GM18505 (cell line): ENCODE results near the gene UBAC2.
A peak's percentile ranks its signal among the peaks of the same experiment; 100 is the strongest.

ENCODE experiments used
- ATAC-seq: cut with Tn5 transposase; IDR thresholded peaks from one replicate; pipeline ENCODE4 v1.9.1; 2021; ENCODE audit not compliant: unreplicated experiment
- POLR2A ChIP-seq: IDR thresholded peaks from 4 replicates; pipeline ENCODE4 v1.6.1; 2011; ENCODE audit warnings: borderline replicate concordance; ENCODE audit not compliant: insufficient read depth, insufficient read length; ENCODE audit errors: extremely low read depth

UBAC2 gene

DNA sequence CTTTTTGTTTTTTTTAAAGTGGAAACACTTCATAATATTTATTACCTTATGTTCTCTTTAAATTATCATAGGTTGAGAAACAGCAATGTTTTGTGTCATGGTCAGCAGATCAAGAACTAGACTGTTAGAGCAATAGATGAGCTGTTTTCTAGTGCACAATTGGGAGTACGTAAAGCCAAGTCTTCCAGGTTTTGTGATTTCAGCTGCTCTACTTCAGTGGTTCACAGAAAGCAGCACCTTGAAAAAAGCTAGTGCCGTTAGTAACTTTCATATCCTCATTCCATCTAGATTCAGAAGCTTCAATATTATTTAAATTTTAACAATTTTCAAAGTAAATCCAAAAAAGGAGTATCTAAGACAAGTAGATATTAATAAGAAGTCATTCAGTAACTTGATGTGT, 55.6 kb downstream of the UBAC2 start:
- TF ChIP-seq POLR2A: no peak

GRCh38 chr13:99256709-99257108, 56.1 kb downstream of the UBAC2 start:
- ATAC-seq: no peak

More for the DNA sequence above, 55.6 kb downstream of the UBAC2 start:
- no peak for ATAC-seq

DNA sequence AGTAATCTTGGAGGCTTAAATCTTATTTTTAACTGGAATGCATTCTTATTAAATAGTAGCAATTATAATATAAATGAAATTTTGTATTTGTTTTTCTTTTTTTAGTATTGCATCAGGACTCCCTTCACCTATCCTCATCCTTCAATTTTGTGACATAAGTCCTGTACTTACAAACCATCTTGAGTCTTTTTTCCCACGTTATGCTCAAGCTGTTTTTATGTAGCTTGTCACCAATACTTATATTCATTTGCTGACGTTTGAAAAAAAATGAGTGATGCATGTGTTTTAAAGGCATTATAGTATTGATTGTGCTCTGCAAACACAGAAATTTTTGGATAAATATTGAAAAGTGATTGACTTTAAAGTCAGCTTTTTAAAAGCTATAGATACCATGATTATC, 56.6 kb downstream of the UBAC2 start:
- no peak for ATAC-seq
- no peak for TF ChIP-seq POLR2A

More at GRCh38 chr13:99256709-99257108, 56.1 kb downstream of the UBAC2 start:
- no peak for TF ChIP-seq POLR2A

- TF ChIP-seq POLR2A: no peak
- ATAC-seq: peak; percentile 84
Observed at GRCh38 chr13:99258210-99258860, 57.7 kb downstream of the UBAC2 start, which contains the start of gene GPR18. Gene GPR18, minus strand, starts transcription at chr13:99258379. Its CDS starts 2,507 bp downstream, at chr13:99255872.

- ATAC-seq: peak; percentile 53
- TF ChIP-seq POLR2A: no peak
Observed at GRCh38 chr13:99258946-99259345, 58.3 kb downstream of the UBAC2 start.

- ATAC-seq: no peak
- no peak for TF ChIP-seq POLR2A
Observed at GRCh38 chr13:99260216-99260615, 59.6 kb downstream of the UBAC2 start.

- no peak for ATAC-seq
- no peak for TF ChIP-seq POLR2A
Observed at GRCh38 chr13:99261059-99261458, 60.4 kb downstream of the UBAC2 start.

GRCh38 chr13:99263126-99263785, 62.6 kb downstream of the UBAC2 start:
- no peak for ATAC-seq
- TF ChIP-seq POLR2A: no peak

- TF ChIP-seq POLR2A: no peak
- no peak for ATAC-seq
Observed at GRCh38 chr13:99264051-99264450, 63.4 kb downstream of the UBAC2 start.

DNA sequence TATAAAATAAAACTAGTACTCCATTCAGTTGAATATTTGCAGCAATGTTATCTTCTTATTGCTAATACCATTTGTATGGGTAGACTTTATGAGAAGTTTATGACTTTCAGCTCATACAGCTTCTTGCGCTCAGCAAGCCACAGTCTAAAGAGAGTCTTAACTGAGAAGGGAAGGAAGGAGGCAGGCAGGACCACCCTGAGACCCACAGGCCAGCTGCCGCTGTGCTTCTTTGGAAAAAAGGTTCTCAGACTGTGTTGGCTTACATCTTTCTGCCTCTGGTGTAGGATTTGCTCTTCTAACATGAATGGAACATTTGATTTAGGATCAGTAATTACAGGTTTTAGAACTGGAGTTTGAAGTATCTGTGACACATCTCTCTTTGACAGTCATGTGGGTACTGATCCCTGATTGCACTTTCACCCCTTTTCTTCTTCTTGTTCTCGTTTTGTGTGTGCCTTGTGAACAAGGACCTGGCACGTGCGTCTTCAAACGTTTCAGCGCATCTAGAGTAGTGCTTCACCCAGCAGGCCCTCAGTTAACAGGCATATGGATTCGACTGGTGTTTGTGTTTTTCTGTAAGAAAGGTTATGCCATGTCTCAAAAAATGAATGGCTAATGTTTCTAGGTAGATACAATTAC, 64.6 kb downstream of the UBAC2 start:
- no peak for ATAC-seq
- TF ChIP-seq POLR2A: no peak

GRCh38 chr13:99265821-99266426, 65.3 kb downstream of the UBAC2 start:
- no peak for TF ChIP-seq POLR2A
- ATAC-seq: no peak

DNA sequence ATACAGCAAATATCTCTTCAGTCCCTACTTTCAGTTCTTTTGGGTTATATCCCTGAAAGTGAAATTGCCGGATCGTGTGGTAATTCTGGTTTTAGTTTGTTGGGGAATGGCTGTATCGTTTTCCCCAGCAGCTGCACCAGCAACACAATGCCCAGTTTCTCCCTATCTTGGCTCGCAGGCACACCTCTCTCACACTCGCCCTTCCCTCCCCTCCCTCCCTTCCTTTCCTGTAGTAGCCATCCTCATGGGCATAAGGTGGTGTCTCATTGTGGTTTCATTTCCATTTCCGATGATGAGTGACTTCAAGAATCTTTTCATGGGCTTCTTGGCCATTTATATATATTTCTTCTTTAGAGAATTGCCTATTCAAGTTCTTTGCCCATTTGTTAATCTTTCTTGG, 66.2 kb downstream of the UBAC2 start:
- no peak for ATAC-seq
- no peak for TF ChIP-seq POLR2A

GRCh38 chr13:99267927-99268326, 67.3 kb downstream of the UBAC2 start:
- ATAC-seq: no peak
- no peak for TF ChIP-seq POLR2A

- TF ChIP-seq POLR2A: no peak
- no peak for ATAC-seq
Observed at GRCh38 chr13:99268822-99269221, 68.2 kb downstream of the UBAC2 start.

- peak; percentile 61 for ATAC-seq
- TF ChIP-seq POLR2A: no peak
Observed at GRCh38 chr13:99269627-99270241, 69.1 kb downstream of the UBAC2 start.
